ENCODE data around the gene CISH. TPM values are rescaled to one million over a fixed set of nuclear protein-coding genes. Genes with fewer than 3 reads are reported as not detected.

The CISH gene
- total and polyA plus RNA-seq, 2 experiments from 2014 or later: 8.2 to 11.7 TPM

- H3K4me3 ChIP-seq: no peak overlapping the region
- no peaks in the 10 kb centered on the region for H3K36me3 ChIP-seq
- no peaks in the 10 kb centered on the region for H3K27me3 ChIP-seq
- H3K4me1 ChIP-seq (ENCODE audit: low read depth): peaks cover 7% of the 10 kb centered on the region
- H3K9me3 ChIP-seq (ENCODE audit: low read depth): no peaks in the 10 kb centered on the region
- DNase-seq (ENCODE audit: low read depth in 1 of 2, low spot score in 1 of 2): no peak
- no peak overlapping the region for H3K27ac ChIP-seq
- no peak for TF ChIP-seq CTCF (IDR thresholded peaks at IDR 0.05; ENCODE audit: low read depth, low read length)
Observed at GRCh38 chr3:50637011-50637410, 25.4 kb upstream of the CISH start.

GRCh38 chr3:50635066-50635465, 23.5 kb upstream of the CISH start:
- Histone ChIP-seq H3K4me3 (no peak overlapping the region), H3K4me1 (ENCODE audit: low read depth) (peaks cover 7% of the 10 kb centered on the region), H3K36me3 (no peaks in the 10 kb centered on the region), H3K27me3 (no peaks in the 10 kb centered on the region), H3K9me3 (ENCODE audit: low read depth) (no peaks in the 10 kb centered on the region), H3K27ac (no peak overlapping the region)
- TF ChIP-seq CTCF (IDR thresholded peaks at IDR 0.05; ENCODE audit: low read depth, low read length): no peak
- no peak for DNase-seq (ENCODE audit: low read depth in 1 of 2, low spot score in 1 of 2)

- no peak for DNase-seq (ENCODE audit: low read depth in 1 of 2, low spot score in 1 of 2)
- H3K27me3 ChIP-seq: no peaks in the 10 kb centered on the region
- no peak for TF ChIP-seq CTCF (IDR thresholded peaks at IDR 0.05; ENCODE audit: low read depth, low read length)
Observed at GRCh38 chr3:50633230-50633790, 21.7 kb upstream of the CISH start.

GRCh38 chr3:50632450-50632849, 20.9 kb upstream of the CISH start:
- TF ChIP-seq CTCF (IDR thresholded peaks at IDR 0.05; ENCODE audit: low read depth, low read length): no peak
- Histone ChIP-seq H3K4me1 (ENCODE audit: low read depth) (peaks cover 12% of the 10 kb centered on the region), H3K36me3 (no peaks in the 10 kb centered on the region), H3K27me3 (no peaks in the 10 kb centered on the region), H3K4me3 (no peak overlapping the region), H3K27ac (no peak overlapping the region), H3K9me3 (ENCODE audit: low read depth) (no peaks in the 10 kb centered on the region)
- DNase-seq (ENCODE audit: low read depth in 1 of 2, low spot score in 1 of 2): no peak

More at GRCh38 chr3:50633230-50633790, 21.7 kb upstream of the CISH start:
- H3K4me3 ChIP-seq: no peak overlapping the region
- H3K4me1 ChIP-seq (ENCODE audit: low read depth): peaks cover 7% of the 10 kb centered on the region
- no peak overlapping the region for H3K27ac ChIP-seq
- H3K36me3 ChIP-seq: no peaks in the 10 kb centered on the region
- H3K9me3 ChIP-seq (ENCODE audit: low read depth): no peaks in the 10 kb centered on the region

GRCh38 chr3:50630877-50631276, 19.3 kb upstream of the CISH start:
- no peaks in the 10 kb centered on the region for H3K27me3 ChIP-seq
- TF ChIP-seq CTCF (IDR thresholded peaks at IDR 0.05; ENCODE audit: low read depth, low read length): no peak
- no peak overlapping the region for H3K27ac ChIP-seq
- no peak for DNase-seq (ENCODE audit: low read depth in 1 of 2, low spot score in 1 of 2)
- H3K4me1 ChIP-seq (ENCODE audit: low read depth): peaks cover 5% of the 10 kb centered on the region
- H3K9me3 ChIP-seq (ENCODE audit: low read depth): no peaks in the 10 kb centered on the region
- H3K36me3 ChIP-seq: no peaks in the 10 kb centered on the region
- no peak overlapping the region for H3K4me3 ChIP-seq

Data from cardiac muscle cell (in vitro differentiated cells and primary cell).